DMS53 treated with DMSO at 0.1 percent for 48 hours (cell line): ENCODE results near the gene HDAC4.

ENCODE experiments used
- DNase-seq: peaks from one replicate; lab custom pipeline; 2025; ENCODE audit not compliant: unreplicated experiment; lab: John Stamatoyannopoulos, UW

Gene HDAC4

GRCh38 chr2:239259603-239260298, 141.1 kb downstream of the HDAC4 start:
- no peak for DNase-seq

- DNase-seq = no peak
Measured at GRCh38 chr2:239259173-239259572, 141.6 kb downstream of the HDAC4 start.

GRCh38 chr2:239258248-239258647, 142.6 kb downstream of the HDAC4 start:
- DNase-seq = no peak

GRCh38 chr2:239257511-239257937, 143.3 kb downstream of the HDAC4 start:
- peak; percentile 70 for DNase-seq

- DNase-seq = no peak
Measured at GRCh38 chr2:239256350-239256743, 144.5 kb downstream of the HDAC4 start.

GRCh38 chr2:239255628-239256349, 145.0 kb downstream of the HDAC4 start:
- no peak for DNase-seq

- DNase-seq = no peak
Measured at GRCh38 chr2:239255218-239255617, 145.6 kb downstream of the HDAC4 start.

- no peak for DNase-seq
Measured at GRCh38 chr2:239253701-239254436, 147.0 kb downstream of the HDAC4 start.

GRCh38 chr2:239253264-239253663, 147.6 kb downstream of the HDAC4 start:
- no peak for DNase-seq

GRCh38 chr2:239252801-239253200, 148.0 kb downstream of the HDAC4 start:
- DNase-seq = no peak

GRCh38 chr2:239252393-239252792, 148.4 kb downstream of the HDAC4 start:
- no peak for DNase-seq

- DNase-seq = no peak
Measured at GRCh38 chr2:239251971-239252370, 148.8 kb downstream of the HDAC4 start.

- no peak for DNase-seq
Measured at GRCh38 chr2:239250216-239251081, 150.4 kb downstream of the HDAC4 start.

GRCh38 chr2:239249776-239250175, 151.0 kb downstream of the HDAC4 start:
- no peak for DNase-seq

GRCh38 chr2:239249048-239249447, 151.8 kb downstream of the HDAC4 start:
- DNase-seq = no peak

GRCh38 chr2:239247401-239248245, 153.2 kb downstream of the HDAC4 start:
- peak; percentile 86 for DNase-seq

GRCh38 chr2:239246723-239247122, 154.1 kb downstream of the HDAC4 start:
- peak; percentile 99 for DNase-seq

- DNase-seq = peak; percentile 98
Measured at GRCh38 chr2:239245872-239246721, 154.7 kb downstream of the HDAC4 start.

- peak; percentile 25 for DNase-seq
Measured at GRCh38 chr2:239245107-239245506, 155.7 kb downstream of the HDAC4 start.
